Measurements from ENCODE around the gene DNAAF9.
"Not testable (repeated sequence)": the region's sequence is repeated elsewhere in the genome, so short reads cannot be mapped to it uniquely, and the experiment has no call there.

Gene DNAAF9

GRCh38 chr20:3407040-3407770 lies at the start of gene DNAAF9:
Gene DNAAF9, minus strand, starts transcription at chr20:3407669. Its CDS starts 112 bp downstream, at chr20:3407557.
- DNase-seq, result peak; percentile 61

DNA sequence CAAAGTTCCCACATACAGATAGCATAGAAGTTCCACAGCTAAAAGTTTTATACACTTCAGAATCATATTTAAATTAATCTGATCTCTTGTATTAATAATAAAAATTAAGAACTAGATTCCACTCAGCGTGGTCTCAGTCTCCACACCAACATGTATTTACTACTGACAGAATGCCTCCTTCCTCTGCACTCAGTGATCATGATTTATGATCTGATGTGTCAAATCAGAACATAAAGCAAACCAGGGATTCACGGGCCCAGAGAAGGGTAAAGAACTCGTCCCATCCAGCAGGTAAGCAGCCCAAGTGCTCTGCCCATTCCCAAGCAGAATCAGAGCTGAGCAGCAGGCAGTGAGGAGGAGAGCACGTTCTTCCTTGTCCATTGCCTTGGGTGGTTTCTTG lies 49.2 kb upstream of the DNAAF9 start:
- no peak for DNase-seq

DNA sequence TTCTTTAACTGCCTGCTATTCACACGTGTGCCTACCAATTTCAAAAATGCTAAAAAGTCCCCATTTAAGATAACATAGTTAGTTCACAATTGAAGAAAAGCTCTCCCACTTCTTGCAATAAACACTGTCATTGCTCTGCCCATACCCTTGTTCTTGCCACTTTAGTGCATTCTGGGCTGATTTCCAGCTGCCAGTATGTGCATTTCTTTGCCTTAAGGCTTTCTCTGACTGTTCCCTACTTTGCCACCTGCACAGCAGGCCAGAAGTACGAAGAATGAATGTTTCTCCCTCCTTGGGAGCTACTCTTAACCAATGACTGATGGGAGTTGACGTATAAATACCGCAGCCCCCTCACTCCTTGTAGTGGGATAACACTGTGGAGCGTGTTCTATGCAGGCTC lies 47.4 kb upstream of the DNAAF9 start:
- DNase-seq, result no peak

DNA sequence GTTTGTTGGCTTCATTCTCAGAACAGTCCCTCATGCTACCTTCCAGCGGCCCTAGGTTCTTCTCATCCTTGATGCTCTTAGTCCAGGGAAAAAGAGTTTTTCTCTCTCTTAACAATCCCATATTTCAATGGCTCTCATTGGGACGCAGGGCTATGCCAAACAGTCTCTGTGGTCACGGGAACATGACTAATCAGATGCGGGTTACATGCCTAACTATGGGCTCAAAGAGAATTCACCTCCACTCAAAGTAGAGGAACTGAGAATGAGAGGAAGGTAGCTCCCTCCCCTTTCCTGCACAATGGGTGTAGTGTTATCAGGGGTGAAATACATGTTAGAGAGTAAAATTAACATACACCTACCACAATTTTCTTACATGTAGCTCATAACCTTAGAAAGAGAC lies 45.2 kb upstream of the DNAAF9 start:
- no peak for DNase-seq

GRCh38 chr20:3452136-3452535 lies 44.7 kb upstream of the DNAAF9 start:
- DNase-seq, result no peak

- no peak for DNase-seq
Measured at GRCh38 chr20:3449319-3449718, 41.9 kb upstream of the DNAAF9 start.

GRCh38 chr20:3447321-3447720 lies 39.9 kb upstream of the DNAAF9 start:
- no peak for DNase-seq

GRCh38 chr20:3446779-3447178 lies 39.3 kb upstream of the DNAAF9 start:
- DNase-seq, result no peak

DNA sequence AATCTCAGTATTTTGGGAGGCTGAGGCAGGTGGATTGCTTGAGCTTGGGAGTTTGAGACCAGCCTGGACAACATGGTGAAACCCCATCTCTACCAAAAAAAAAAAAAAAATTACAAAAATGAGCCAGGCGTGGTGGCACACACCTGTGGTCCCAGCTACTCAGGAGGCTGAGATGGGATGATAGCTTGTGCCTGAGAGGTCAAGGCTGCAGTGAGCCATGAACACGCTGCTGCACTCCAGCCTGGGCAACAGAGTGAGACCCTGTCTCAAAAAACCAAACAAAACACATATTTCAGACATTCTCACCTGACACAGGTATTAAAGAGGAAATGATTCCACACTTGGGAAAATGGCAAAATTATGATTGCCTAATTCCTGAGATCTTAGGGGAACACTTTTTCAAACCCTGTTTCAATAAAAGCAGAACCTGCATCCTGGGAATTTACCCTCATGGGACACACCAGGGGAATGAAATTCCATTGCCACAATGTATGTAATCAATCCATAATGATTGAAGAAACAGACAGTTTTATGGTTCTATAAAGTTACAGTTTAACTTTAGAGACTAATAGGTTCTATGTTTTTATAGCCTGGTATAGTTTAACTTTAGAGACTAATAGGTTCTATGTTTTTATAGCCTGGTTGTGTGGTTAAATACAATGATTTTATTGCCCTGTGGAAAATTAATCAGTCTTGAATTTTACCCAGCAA lies 29.6 kb upstream of the DNAAF9 start:
- no peak for DNase-seq

DNA sequence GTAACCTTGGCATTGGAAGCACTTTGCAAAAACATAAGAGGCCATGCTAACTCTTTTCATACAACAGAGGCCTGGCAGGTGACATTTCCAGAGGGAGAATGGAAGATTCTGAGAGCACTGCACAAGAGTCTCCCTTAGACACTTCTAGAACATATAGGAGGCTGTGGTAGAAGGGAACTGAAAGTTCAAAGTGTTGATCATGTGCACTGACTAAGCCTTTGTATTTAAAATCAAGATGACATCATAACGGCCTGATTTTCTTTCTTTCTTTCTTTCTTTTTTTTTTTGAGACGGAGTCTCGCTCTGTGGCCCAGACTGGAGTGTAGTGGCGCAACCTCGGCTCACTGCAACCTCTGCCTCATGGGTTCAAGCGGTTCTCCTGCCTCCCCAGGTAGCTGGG lies 26.8 kb upstream of the DNAAF9 start:
- DNase-seq, result no peak

DNA sequence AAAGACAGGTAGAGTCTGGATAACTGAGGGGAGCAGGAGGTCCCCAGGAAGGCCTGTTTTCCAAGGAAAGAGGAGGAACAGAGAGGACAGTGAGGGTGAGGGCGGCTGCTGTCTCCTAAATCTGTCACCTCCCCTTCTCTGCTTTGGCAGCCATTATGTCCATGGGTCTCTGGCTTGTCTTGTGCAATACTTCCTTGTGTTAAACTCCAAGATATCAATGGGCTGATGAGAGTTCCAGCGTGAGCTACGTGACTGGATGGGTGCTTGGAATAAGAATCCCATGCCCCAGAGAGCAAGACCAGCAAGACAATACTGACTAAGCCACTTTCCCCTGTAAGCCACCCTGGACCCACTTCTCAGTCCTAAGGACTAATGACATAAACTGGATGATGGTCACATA lies 26.3 kb upstream of the DNAAF9 start:
- no peak for DNase-seq

- DNase-seq, result no peak
Measured at GRCh38 chr20:3432844-3433243, 25.4 kb upstream of the DNAAF9 start.

DNA sequence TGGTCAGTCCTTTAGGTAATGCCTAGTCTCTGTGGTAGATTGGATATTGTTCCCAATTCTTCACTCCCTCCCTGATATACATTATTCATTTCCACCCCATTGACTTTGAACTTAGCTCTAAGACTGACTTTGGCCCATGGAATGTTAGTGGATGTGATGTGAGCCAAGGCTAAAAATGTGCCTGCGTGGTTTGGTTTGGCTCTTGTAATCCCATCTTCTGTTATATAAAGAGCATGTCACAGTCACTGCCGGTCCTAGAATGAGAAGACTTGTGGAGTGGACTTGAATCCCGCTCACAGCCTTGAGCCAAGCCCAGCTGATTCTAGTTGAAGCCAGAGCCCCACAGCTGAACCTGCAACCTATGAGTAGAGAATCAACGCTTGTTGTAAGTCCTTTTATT lies 23.6 kb upstream of the DNAAF9 start:
- DNase-seq, result no peak

GRCh38 chr20:3430376-3431069 lies 23.1 kb upstream of the DNAAF9 start:
- no peak for DNase-seq

DNA sequence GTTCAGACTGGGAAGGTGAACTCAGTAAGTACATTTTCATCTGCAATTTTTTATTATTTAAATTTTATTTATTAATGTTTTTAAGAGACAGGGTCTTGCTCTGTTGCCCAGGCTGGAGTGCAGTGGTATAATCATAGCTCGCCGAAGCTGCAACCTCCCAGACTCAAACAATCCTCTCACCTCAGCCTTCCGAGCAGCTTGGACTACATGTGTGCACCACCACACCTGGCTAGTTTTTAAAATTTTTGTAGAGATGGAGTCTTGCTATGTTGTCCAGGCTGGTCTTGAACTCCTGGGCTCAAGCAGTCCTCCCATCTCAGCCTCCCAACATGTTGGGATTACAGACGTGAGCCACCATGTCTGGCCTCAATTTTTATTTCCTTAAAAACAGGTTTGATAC lies 19.3 kb upstream of the DNAAF9 start:
- DNase-seq, result not testable (repeated sequence)

DNA sequence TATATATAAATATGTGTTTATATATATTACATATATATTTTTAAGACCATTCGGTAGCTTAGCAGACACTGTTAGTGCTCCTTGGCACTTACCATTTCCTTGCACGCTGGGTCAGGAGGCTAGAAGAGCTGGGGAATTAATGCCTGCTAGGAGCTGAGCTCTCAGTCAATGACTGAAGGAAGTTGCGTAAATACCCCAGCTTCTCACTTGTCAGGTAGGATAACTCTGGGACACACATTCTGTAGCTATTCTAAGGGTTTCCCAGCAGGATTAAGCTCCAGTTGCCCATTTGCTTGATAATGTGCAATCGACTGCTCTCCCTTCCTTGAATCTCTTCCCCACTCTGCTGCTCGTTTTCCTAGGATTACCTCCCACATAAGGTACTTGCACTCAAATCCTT lies 15.7 kb upstream of the DNAAF9 start:
- no peak for DNase-seq

DNA sequence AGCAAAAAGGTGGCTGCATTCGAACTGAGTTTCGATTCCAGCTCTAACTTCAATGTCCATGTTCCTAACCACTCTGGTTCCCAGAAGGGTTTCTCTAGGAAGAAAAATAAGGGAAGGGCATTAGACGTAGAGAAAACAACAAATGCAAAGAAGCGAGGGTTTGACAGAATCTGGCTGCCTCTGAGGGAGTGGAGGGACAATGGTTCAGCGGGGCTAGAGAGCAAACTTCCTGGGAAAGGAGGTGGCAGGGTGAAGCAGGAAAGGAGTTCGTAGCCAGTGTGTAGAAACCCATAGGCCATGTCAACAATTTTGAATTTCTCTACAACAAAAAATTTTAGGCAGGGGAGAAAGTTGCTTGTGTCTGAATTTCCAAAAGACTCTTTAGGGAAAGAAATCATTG lies 14.5 kb upstream of the DNAAF9 start:
- DNase-seq, result no peak

GRCh38 chr20:3420211-3420707 lies 12.8 kb upstream of the DNAAF9 start:
- peak; percentile 29 for DNase-seq

DNA sequence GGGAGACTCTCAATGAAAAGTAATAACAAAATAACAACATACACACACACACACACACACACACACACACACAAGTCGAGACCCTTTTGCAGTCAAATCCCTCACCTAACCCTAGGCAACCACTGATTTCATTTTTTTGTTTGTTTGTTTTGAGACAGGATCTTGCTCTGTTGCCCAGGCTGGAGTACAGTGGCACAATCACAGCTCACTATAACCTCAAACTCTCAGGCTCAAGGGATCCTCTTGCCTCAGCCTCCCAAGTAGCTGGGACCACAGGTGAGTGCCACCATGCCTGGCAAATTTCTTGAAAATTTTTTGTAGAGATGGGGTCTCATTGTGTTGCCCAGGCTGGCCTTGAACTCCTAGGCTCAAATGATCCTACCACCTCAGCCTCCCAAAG lies 10.7 kb upstream of the DNAAF9 start:
- DNase-seq, result not testable (repeated sequence)

DNA sequence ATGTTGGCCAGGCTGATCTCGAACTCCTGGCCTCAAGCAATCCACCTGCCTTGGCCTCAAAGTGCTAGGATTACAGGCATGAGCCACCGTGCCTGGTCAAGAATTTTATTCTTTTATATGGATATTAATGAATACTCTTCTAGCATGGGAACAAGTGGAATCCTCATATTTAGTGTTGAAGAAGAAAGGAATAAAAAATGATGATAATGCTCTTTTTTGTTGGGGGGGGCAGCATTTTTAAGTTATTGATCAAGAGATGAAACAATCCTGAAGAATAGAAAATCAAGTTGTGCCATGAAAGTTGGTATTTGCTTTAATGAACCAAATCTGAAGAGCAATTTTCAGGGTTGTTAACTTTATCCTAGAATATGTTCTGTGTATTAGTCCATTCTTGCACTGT lies 6.7 kb upstream of the DNAAF9 start:
- no peak for DNase-seq

GRCh38 chr20:3413393-3413889 lies 6.0 kb upstream of the DNAAF9 start:
- DNase-seq, result no peak

DNA sequence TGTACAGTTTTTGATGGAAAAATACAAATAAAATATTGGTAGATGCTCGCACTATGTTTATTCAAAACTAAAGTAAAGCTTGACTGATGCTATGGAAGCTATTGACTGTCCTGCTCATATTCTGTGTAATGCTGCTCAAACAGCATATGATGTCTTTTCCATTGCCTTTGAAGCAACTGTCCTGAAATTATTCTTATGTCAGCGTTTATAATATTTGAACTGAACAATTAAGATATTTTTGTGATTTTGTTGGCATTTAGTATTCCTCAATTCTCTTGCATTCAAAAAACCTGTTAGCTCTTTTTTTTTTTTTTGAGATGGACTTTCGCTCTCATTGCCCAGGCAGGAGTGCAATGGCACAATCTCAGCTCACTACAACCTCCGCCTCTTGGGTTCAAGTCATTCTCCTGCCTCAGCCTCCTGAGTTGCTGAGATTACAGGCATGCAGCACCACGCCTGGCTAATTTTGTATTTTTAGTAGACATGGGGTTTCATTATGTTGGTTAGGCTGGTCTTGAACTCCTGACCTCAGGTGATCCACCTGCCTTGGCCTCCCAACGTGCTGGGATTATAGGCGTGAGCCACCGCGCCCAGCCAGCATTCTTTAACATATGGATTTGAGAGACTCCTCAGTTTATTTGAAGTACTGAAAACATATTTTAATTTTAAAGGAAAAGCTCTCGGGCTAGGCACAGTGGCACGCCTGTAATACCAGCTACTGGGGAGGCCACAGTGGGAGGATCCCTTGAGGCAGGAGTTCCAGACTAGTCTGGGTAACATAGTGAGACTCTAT lies 5.3 kb upstream of the DNAAF9 start:
- no peak for DNase-seq

- no peak for DNase-seq
Measured at GRCh38 chr20:3410464-3410863, 3.0 kb upstream of the DNAAF9 start.
